ENCODE data around the gene GRIK3.

DNA sequence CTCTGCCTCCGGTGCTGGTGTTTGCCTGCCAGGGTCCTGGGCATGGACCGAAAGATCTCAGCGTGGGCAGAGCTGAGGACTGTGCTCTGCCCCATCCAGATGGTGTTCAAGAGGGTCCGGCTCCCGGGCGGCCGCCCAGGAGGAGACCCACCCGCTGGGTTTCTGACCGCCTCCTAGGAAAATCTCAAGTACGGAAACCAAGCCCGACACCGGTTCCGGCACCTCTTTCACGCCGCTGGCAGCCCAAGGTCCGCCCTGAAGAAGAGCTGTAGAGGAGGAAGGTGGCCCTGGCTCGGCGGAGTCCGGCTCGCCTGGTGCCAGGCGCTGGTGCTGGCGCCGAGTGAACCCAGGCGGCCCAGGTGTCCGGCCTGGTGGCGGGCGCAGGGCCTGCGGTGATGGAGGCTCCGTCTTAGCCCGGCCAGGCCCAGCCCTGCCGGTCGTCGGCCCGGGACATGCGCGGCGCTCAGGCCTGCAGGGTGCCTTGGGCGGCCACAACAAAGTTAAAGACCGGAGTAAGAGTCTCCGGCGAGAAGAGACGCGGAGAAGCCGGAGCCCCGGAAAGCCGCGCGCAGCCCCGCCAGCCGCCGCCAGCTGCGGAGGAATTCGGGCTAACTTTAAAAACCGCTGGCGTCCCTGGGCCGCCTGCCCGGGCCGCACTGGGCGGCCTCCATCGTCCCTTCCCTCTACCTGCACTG is 1.5 kb downstream of the GRIK3 start:
- TF ChIP-seq, protein P1, sequence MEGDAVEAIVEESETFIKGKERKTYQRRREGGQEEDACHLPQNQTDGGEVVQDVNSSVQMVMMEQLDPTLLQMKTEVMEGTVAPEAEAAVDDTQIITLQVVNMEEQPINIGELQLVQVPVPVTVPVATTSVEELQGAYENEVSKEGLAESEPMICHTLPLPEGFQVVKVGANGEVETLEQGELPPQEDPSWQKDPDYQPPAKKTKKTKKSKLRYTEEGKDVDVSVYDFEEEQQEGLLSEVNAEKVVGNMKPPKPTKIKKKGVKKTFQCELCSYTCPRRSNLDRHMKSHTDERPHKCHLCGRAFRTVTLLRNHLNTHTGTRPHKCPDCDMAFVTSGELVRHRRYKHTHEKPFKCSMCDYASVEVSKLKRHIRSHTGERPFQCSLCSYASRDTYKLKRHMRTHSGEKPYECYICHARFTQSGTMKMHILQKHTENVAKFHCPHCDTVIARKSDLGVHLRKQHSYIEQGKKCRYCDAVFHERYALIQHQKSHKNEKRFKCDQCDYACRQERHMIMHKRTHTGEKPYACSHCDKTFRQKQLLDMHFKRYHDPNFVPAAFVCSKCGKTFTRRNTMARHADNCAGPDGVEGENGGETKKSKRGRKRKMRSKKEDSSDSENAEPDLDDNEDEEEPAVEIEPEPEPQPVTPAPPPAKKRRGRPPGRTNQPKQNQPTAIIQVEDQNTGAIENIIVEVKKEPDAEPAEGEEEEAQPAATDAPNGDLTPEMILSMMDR (IDR thresholded peaks at IDR 0.05; ENCODE audit: insufficient read depth, low read length) = no peak
- TF ChIP-seq SPI1 (IDR thresholded peaks at IDR 0.05; ENCODE audit: borderline replicate concordance, low read depth) (no peak), POLR2AphosphoS5 (IDR thresholded peaks at IDR 0.05; ENCODE audit: low read depth) (no peak)
- TF ChIP-seq, protein P2, sequence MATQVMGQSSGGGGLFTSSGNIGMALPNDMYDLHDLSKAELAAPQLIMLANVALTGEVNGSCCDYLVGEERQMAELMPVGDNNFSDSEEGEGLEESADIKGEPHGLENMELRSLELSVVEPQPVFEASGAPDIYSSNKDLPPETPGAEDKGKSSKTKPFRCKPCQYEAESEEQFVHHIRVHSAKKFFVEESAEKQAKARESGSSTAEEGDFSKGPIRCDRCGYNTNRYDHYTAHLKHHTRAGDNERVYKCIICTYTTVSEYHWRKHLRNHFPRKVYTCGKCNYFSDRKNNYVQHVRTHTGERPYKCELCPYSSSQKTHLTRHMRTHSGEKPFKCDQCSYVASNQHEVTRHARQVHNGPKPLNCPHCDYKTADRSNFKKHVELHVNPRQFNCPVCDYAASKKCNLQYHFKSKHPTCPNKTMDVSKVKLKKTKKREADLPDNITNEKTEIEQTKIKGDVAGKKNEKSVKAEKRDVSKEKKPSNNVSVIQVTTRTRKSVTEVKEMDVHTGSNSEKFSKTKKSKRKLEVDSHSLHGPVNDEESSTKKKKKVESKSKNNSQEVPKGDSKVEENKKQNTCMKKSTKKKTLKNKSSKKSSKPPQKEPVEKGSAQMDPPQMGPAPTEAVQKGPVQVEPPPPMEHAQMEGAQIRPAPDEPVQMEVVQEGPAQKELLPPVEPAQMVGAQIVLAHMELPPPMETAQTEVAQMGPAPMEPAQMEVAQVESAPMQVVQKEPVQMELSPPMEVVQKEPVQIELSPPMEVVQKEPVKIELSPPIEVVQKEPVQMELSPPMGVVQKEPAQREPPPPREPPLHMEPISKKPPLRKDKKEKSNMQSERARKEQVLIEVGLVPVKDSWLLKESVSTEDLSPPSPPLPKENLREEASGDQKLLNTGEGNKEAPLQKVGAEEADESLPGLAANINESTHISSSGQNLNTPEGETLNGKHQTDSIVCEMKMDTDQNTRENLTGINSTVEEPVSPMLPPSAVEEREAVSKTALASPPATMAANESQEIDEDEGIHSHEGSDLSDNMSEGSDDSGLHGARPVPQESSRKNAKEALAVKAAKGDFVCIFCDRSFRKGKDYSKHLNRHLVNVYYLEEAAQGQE (IDR thresholded peaks at IDR 0.05; ENCODE audit: insufficient replicate concordance, low read depth) = no peak
